Activated CD8-positive, alpha-beta memory T cell treated with anti-CD3 and anti-CD28 coated beads, Interleukin-2, amount 50 U/mL, for 4 hours (primary cell): ENCODE results near the gene ZZZ3.
"Not testable (repeated sequence)": the region's sequence is repeated elsewhere in the genome, so short reads cannot be mapped to it uniquely, and the experiment has no call there.

Experiments
- DNase-seq: peaks from one replicate; pipeline ENCODE4 v3.0.0-alpha.2; 2020

ZZZ3 gene

GRCh38 chr1:77682460-77683159 is at the start of gene ZZZ3:
Gene ZZZ3, minus strand, starts transcription at chr1:77682658. Its CDS starts 49,304 bp downstream, at chr1:77633354.
- DNase-seq: peak; percentile 93

- DNase-seq: no peak
Observed at GRCh38 chr1:77732090-77732489, 49.6 kb upstream of the ZZZ3 start.

GRCh38 chr1:77725706-77726105 is 43.2 kb upstream of the ZZZ3 start:
- no peak for DNase-seq

GRCh38 chr1:77718181-77718580 is 35.7 kb upstream of the ZZZ3 start:
- DNase-seq: no peak

GRCh38 chr1:77716065-77716464 is 33.6 kb upstream of the ZZZ3 start:
- no peak for DNase-seq

- no peak for DNase-seq
Observed at GRCh38 chr1:77709727-77710126, 27.3 kb upstream of the ZZZ3 start.

- no peak for DNase-seq
Observed at GRCh38 chr1:77706321-77706720, 23.9 kb upstream of the ZZZ3 start.

- no peak for DNase-seq
Observed at GRCh38 chr1:77704736-77705135, 22.3 kb upstream of the ZZZ3 start.

- DNase-seq: not testable (repeated sequence)
Observed at GRCh38 chr1:77699673-77700072, 17.2 kb upstream of the ZZZ3 start.

- no peak for DNase-seq
Observed at GRCh38 chr1:77697441-77697840, 15.0 kb upstream of the ZZZ3 start.

GRCh38 chr1:77688939-77689338 is 6.5 kb upstream of the ZZZ3 start:
- no peak for DNase-seq

- no peak for DNase-seq
Observed at GRCh38 chr1:77687519-77687906, 5.1 kb upstream of the ZZZ3 start.

- DNase-seq: no peak
Observed at GRCh38 chr1:77686796-77687518, 4.5 kb upstream of the ZZZ3 start.

GRCh38 chr1:77683160-77684148 is 996 bp upstream of the ZZZ3 start:
- peak; percentile 91 for DNase-seq

GRCh38 chr1:77680173-77680572 is 2.3 kb downstream of the ZZZ3 start:
- DNase-seq: no peak

GRCh38 chr1:77678660-77679610 is 3.5 kb downstream of the ZZZ3 start:
- no peak for DNase-seq

GRCh38 chr1:77674807-77675206 is 7.7 kb downstream of the ZZZ3 start:
- not testable (repeated sequence) for DNase-seq

GRCh38 chr1:77673716-77674355 is 8.6 kb downstream of the ZZZ3 start:
- no peak for DNase-seq

GRCh38 chr1:77673030-77673429 is 9.4 kb downstream of the ZZZ3 start:
- no peak for DNase-seq

GRCh38 chr1:77672374-77672773 is 10.1 kb downstream of the ZZZ3 start:
- DNase-seq: no peak

- no peak for DNase-seq
Observed at GRCh38 chr1:77671836-77672235, 10.6 kb downstream of the ZZZ3 start.

GRCh38 chr1:77670330-77670729 is 12.1 kb downstream of the ZZZ3 start:
- DNase-seq: no peak
